HG03097 (cell line): ENCODE results near the gene CCDC148.
"Not testable (repeated sequence)": the region's sequence is repeated elsewhere in the genome, so short reads cannot be mapped to it uniquely, and the experiment has no call there.

Experiments used
- ATAC-seq: cut with Tn5 transposase; IDR thresholded peaks from one replicate; pipeline ENCODE4 v1.9.1; 2021; ENCODE audit not compliant: unreplicated experiment, low FRiP score

Gene CCDC148

GRCh38 chr2:158484892-158485556 lies 28.5 kb upstream of the CCDC148 start:
- no peak for ATAC-seq

DNA sequence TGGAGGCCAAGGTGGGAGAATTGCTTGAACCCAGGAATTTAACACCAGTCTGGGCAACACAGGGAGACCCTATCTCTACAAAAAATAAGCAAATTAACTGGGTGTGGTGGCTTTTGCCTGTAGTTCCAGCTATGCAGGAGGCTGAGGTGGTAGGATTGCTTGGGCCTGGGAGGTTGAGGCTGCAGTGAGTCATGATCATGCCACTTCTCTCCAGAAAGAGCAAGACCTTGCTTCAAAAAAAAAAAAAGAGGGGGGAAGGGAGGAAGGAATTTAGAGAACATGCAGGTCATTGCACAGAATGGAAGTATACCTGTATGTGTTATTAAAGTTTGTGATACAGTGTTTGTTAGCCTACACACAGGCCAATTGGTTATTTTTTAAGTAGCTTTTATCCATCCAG lies 26.0 kb upstream of the CCDC148 start:
- ATAC-seq: no peak

- no peak for ATAC-seq
Measured at GRCh38 chr2:158481116-158481515, 24.6 kb upstream of the CCDC148 start.

DNA sequence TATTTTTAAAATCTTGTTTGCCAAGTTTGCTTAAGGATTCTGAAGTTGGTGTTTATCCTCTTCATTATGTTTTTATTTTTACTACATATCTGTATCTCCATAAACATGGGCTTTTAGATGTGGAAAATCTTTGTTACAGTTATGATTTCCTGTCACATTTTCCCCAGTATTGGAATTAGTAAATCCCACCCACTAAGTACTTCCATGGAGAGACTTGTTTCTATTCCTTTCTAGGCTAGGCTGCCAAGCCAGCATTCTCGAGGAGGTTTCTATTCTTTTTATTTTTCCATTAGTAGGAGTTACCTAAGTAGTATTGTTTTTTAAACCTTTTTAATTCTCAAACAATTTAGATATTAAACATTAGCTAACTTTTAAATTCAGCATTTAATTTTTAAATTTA lies 22.3 kb upstream of the CCDC148 start:
- ATAC-seq: no peak

- ATAC-seq: no peak
Measured at GRCh38 chr2:158478237-158478636, 21.7 kb upstream of the CCDC148 start.

- no peak for ATAC-seq
Measured at GRCh38 chr2:158477202-158477601, 20.6 kb upstream of the CCDC148 start.

GRCh38 chr2:158474526-158475011 lies 18.0 kb upstream of the CCDC148 start:
- ATAC-seq: not testable (repeated sequence)

- ATAC-seq: no peak
Measured at GRCh38 chr2:158473719-158474392, 17.3 kb upstream of the CCDC148 start.

- ATAC-seq: not testable (repeated sequence)
Measured at GRCh38 chr2:158473300-158473699, 16.7 kb upstream of the CCDC148 start.

DNA sequence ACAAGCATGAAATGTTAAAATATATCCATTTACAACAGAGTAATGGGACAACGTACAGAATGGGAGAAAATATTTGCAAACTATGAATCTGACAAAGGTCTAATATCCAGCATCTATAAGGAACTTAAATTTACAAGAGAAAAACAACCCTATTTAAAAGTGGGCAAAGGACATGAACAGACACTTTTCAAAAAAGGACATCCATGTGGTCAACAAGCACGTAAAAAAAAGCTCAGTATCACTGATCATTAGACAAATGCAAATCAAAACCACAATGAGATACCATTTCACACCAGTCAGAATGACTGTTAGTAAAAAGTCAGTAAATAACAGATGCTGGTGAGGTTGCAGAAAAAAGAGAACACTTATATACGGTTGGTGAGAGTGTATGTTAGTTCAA lies 16.3 kb upstream of the CCDC148 start:
- ATAC-seq: not testable (repeated sequence)

DNA sequence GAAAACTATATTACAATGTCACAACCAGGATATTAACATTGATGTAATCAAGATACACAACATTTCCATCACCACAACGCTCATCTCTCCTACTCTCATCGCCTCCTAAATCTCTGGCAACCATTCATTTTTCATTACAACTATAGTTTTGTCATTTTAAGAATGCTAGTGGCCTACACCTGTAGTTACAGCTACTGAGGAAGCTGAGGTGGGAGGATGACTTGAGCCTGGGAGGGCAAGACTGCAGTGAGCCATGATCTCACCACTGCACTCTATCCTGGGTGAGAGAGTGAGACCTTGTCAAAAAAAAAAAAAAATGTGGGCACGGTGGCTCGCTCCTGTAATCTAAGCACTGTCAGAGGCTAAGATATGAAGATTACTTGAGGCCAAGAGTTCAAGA lies 10.7 kb upstream of the CCDC148 start:
- no peak for ATAC-seq

- ATAC-seq: no peak
Measured at GRCh38 chr2:158464426-158465281, 8.1 kb upstream of the CCDC148 start.

- no peak for ATAC-seq
Measured at GRCh38 chr2:158463496-158464095, 7.0 kb upstream of the CCDC148 start.

DNA sequence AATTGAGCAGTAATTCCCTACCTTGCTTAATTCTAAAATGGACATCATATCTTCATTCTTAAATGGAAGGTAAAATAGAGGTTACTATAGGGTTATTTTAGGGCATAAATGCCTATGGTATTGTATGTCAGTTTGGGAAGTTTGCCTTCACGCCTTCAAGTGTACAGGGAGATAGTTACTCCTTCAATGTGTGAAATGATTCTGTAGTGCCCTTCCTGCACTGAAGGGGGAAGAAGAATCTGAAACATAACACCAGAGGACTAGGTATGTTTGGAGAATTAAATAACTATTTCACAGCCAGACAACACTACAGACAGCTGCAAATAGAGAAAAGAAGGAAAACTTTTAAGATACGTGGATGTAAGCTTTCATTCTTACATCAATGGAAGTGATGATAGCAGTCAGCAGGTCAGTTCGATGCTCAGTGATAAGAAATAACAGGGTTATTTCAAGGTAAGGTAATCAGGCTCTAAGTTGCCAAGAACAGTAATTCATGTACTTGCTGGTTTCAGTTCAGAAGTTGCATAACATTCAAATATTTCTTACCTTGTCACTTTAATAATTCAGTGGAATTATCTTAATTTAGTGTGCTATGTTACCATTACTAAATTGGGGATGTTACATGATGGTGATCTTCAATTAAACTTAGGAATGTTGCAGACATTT lies 4.2 kb upstream of the CCDC148 start:
- ATAC-seq: no peak

DNA sequence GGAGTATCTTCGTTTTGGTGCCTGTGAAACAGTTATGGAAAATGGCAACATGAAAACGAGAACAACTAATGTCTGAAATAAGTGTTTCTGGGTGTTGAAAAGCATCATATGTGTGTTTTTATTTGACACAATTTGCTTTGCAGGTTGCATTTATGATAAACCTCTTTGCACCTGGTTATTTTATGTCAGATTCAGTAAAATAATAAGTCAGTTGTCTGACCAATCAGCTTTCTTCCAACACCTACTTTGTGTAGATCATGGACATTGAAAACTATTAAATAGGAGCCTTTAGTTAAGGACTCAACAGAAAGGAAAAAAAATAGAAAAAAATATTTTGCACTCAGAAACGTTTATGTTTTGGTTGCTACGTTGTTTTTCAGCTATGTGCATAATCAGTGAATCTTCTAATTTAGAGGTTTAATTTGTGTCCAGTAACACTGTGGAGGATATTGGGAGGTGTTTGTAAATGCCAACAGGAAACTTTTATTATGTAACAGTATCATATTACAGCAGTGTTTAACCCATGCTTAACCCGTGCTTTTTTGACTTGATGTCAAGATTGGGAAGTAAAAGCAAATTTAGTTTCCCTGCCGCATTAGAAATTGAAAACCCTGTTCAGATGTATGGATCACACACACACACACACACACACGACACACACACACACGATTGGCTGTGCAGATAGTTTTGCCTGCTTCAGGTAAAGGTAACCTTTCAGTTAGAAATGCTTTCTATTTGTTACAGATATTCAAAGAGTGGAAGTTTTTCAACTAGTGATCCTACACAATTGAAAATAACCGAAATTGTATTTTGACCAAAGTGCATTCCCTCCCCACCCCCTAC lies 2.8 kb upstream of the CCDC148 start:
- ATAC-seq: no peak

- no peak for ATAC-seq
Measured at GRCh38 chr2:158458617-158458920, 2.0 kb upstream of the CCDC148 start.

- peak; percentile 55 for ATAC-seq
Measured at GRCh38 chr2:158457826-158458616, 1.5 kb upstream of the CCDC148 start.

- peak; percentile 26 for ATAC-seq
Measured at GRCh38 chr2:158457092-158457825, 706 bp upstream of the CCDC148 start.
